Heart left ventricle (tissue), 13 donors: Measurements from ENCODE around the gene PRSS22.

Source experiments
- CTCF ChIP-seq, 12 donors: fragments of 200-600 bp; sonication (generic) in 4 of 12; IDR thresholded peaks; one replicate each; pipeline versions ENCODE4 v1.5.0 to v1.8.0; 2018 to 2022; ENCODE audit warnings: antibody characterized with exemption in 12 of 12, mild to moderate bottlenecking in 5 of 12
- POLR2A ChIP-seq, 2 donors: fragments of 450-650 bp; IDR thresholded peaks; one replicate each; pipeline ENCODE4 v1.6.1; 2017; ENCODE audit warnings: antibody characterized with exemption in 2 of 2, mild to moderate bottlenecking in 2 of 2, moderate library complexity in 2 of 2
- donor health status: ischemic (EF 13 %, LVEDD 7.1; RV severe dilation, severe dysfunction).
- donor health status: DM: no; HTN: yes; CAD: no.
- donor health status: DM: no; HTN: no; CAD: no.
- donor health status: ischemic (EF 25% LVEDD 6.9; RV normal size, moderate dysfunction).
- donor health status: ischemic (EF 25% LVEDD 5.7; RV mildly dilated, moderate dysfunction).
- donor health status: ischemic (EF 35%, LVEDD 5.7; RV mildly dilated, moderate dysfunction).
- donor health status: nonischemic (EF 11% LVEDD 7.7; RV severe dilation, severe dysfunction).
- donor health status: DM: yes; HTN: yes; CAD: no.
- donor health status: PGD.
- donor health status: ischemic (EF 29% LVEDD 5.4; RV normal size, mild dysfunction).
- donor health status: nonischemic (EF 23%, LVEDD 6.1; RV moderate dilation, normal function).

GRCh38 chr16:2818272-2818876 lies 39.6 kb downstream of the PRSS22 start:
- no peak for TF ChIP-seq CTCF (IDR thresholded peaks at IDR 0.05)
- no peak for TF ChIP-seq POLR2A (IDR thresholded peaks at IDR 0.05)
